Fibroblast of lung (primary cell): Measurements from ENCODE around the gene NAA10. TPM values are rescaled to one million over a fixed set of nuclear protein-coding genes. Genes with fewer than 3 reads are reported as not detected.

ENCODE experiments used
- DNase-seq, 2 donors: peaks; one replicate each; pipeline versions ENCODE4 v3.0.0 to v3.0.0-alpha.2; 2010; ENCODE audit warnings: low read depth in 2 of 2
- H2AFZ ChIP-seq: 2 replicates; pipeline ENCODE4 v1.5.1; 2012; ENCODE audit warnings: low read length, control low read depth, inconsistent platforms
- H3K27ac ChIP-seq: 2 replicates; pipeline ENCODE4 v1.5.1; 2011; ENCODE audit warnings: low read length, control low read depth; ENCODE audit not compliant: insufficient read depth
- H3K27me3 ChIP-seq: 2 replicates; pipeline ENCODE4 v1.5.1; 2011; ENCODE audit warnings: mild to moderate bottlenecking, low read length; ENCODE audit not compliant: control insufficient read depth, insufficient read depth
- H3K36me3 ChIP-seq: 2 replicates; pipeline ENCODE4 v1.5.1; 2011; ENCODE audit warnings: low read length; ENCODE audit not compliant: control insufficient read depth, insufficient read depth
- H3K4me1 ChIP-seq: 2 replicates; pipeline ENCODE4 v1.5.1; 2011; ENCODE audit warnings: low read length; ENCODE audit not compliant: control insufficient read depth, insufficient read depth; ENCODE audit errors: extremely low read depth
- H3K4me2 ChIP-seq: 2 replicates; pipeline ENCODE4 v1.5.1; 2011; ENCODE audit warnings: low read length, control low read depth; ENCODE audit not compliant: insufficient read depth; ENCODE audit errors: extremely low read depth
- H3K4me3 ChIP-seq, 4 experiments: fragments of 200-600 bp in 1 of 4; sonication (generic) in 1 of 4; replicated peaks in 1 of 4; 2 replicates each; pipeline ENCODE4 v1.5.1; 2011 to 2016; ENCODE audit warnings: low read length in 4 of 4, low read depth in 3 of 4, mild to moderate bottlenecking in 3 of 4, control low read depth in 2 of 4, inconsistent platforms in 1 of 4, mixed read lengths in 1 of 4; ENCODE audit not compliant: insufficient read depth in 1 of 4; ENCODE audit errors: control extremely low read depth in 1 of 4
- H3K79me2 ChIP-seq: 2 replicates; pipeline ENCODE4 v1.5.1; 2012; ENCODE audit warnings: mild to moderate bottlenecking, low read length, inconsistent platforms; ENCODE audit not compliant: control insufficient read depth, insufficient read depth
- H3K9ac ChIP-seq: 2 replicates; pipeline ENCODE4 v1.5.1; 2011; ENCODE audit warnings: mild to moderate bottlenecking, low read length, control low read depth; ENCODE audit not compliant: insufficient read depth
- H3K9me3 ChIP-seq: 2 replicates; pipeline ENCODE4 v1.5.1; 2012; ENCODE audit warnings: low read depth, low read length; ENCODE audit not compliant: control insufficient read depth, insufficient read depth
- H4K20me1 ChIP-seq: 2 replicates; pipeline ENCODE4 v1.5.1; 2011; ENCODE audit warnings: low read length; ENCODE audit not compliant: control insufficient read depth, insufficient read depth; ENCODE audit errors: extremely low read depth
- EZH2 ChIP-seq: IDR thresholded peaks from 2 replicates; pipeline ENCODE4 v1.5.1; 2012; ENCODE audit warnings: low read length, control low read depth, mild to moderate bottlenecking; ENCODE audit errors: missing control alignments
- polyA plus RNA-seq, 2 donors: library from polyadenylated mRNA; depleted of rRNA in 1 of 2; stranded (reverse) in 1 of 2; unstranded in 1 of 2; fragments of >200 nt; gene quantifications; 2 replicates each; pipeline ENCODE4 v1.2.1, GENCODE V29; 2011 to 2012; ENCODE audit warnings: missing spikeins in 1 of 2
- total RNA-seq: library from RNA; depleted of rRNA; stranded (reverse); fragments of >200 nt; gene quantifications from 2 replicates; pipeline ENCODE4 v1.2.1, GENCODE V29; 2014
- TF ChIP-seq, protein P1 (sequence below), 2 donors: IDR thresholded peaks in 1 of 2; conservative IDR thresholded peaks in 1 of 2; 1 replicate in 1 of 2; 2 replicates in 1 of 2; pipeline ENCODE4 v1.5.1; 2011 to 2012; ENCODE audit warnings: low read length in 2 of 2, control low read depth in 1 of 2, inconsistent platforms in 1 of 2, low read depth in 1 of 2, mild to moderate bottlenecking in 1 of 2

Gene NAA10
- total and polyA plus RNA-seq, 2 donors (not counting 1 experiment from before 2014, with no cell fraction given), result 37.0 to 66.2 TPM

DNA sequence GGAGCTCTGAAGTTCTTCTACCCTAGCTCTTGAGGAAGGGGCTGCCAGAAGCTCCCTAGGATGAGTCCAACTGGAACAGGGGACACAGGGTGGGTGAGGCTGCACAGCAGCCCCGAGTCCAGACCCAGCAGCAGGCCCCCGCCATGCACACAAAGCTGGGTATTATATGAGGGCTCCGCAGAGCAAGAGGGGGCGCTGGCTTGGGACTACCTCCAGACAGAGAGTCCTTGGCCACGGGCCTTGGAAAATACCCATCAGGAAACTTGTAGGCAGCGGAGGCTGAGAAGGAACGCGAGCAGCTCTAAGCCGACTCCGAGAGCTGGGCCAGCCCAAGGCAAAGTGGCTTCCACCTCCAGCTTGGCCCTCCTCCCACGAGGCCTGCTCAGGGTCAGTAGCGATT, 28.7 kb upstream of the NAA10 start:
- no peak overlapping the region for H3K4me2 ChIP-seq
- H3K9me3 ChIP-seq, result no peaks in the 10 kb centered on the region
- TF ChIP-seq, protein P1, sequence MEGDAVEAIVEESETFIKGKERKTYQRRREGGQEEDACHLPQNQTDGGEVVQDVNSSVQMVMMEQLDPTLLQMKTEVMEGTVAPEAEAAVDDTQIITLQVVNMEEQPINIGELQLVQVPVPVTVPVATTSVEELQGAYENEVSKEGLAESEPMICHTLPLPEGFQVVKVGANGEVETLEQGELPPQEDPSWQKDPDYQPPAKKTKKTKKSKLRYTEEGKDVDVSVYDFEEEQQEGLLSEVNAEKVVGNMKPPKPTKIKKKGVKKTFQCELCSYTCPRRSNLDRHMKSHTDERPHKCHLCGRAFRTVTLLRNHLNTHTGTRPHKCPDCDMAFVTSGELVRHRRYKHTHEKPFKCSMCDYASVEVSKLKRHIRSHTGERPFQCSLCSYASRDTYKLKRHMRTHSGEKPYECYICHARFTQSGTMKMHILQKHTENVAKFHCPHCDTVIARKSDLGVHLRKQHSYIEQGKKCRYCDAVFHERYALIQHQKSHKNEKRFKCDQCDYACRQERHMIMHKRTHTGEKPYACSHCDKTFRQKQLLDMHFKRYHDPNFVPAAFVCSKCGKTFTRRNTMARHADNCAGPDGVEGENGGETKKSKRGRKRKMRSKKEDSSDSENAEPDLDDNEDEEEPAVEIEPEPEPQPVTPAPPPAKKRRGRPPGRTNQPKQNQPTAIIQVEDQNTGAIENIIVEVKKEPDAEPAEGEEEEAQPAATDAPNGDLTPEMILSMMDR (conservative IDR thresholded peaks at IDR 0.05 in 1 of 2, IDR thresholded peaks at IDR 0.05 in 1 of 2; ENCODE audit: low read depth in 1 of 2, low read length in 2 of 2), result no peak
- TF ChIP-seq EZH2, result no peak
- H3K36me3 ChIP-seq, result peaks cover 20% of the 10 kb centered on the region
- H4K20me1 ChIP-seq, result no peaks in the 10 kb centered on the region
- no peaks in the 10 kb centered on the region for H3K27me3 ChIP-seq
- no peak overlapping the region for H2AFZ ChIP-seq
- H3K79me2 ChIP-seq, result peaks cover 59% of the 10 kb centered on the region
- DNase-seq, result no peak
- H3K9ac ChIP-seq, result no peak overlapping the region
- H3K4me3 ChIP-seq, result no peak overlapping the region
- no peak overlapping the region for H3K27ac ChIP-seq
- H3K4me1 ChIP-seq, result peaks cover 13% of the 10 kb centered on the region

DNA sequence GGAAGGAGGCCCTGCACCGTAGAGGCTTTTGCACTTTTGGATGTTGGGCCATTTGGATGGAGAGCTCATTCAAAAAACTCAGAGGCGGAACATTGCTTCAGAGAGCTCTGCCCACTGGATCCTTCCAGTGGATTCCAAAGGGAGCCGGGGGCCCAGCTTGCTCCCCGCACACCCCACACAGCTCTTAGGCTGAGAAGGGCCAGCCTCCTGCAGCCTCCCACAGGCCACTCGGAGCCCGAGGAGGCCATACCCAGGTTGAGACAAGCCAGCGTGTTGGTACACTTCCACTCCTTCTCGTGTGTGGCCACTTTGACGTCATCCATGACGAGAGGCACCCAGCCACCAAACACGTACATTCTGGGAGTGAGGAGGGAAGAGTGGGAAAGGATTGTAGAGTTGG, 26.5 kb upstream of the NAA10 start:
- Histone ChIP-seq H3K27me3 (no peaks in the 10 kb centered on the region), H3K4me3 (no peak overlapping the region), H3K79me2 (peaks cover 37% of the 10 kb centered on the region), H2AFZ (no peak overlapping the region), H3K9ac (no peak overlapping the region), H3K4me1 (peaks cover under 1% of the 10 kb centered on the region), H3K27ac (no peak overlapping the region), H3K4me2 (no peak overlapping the region), H3K36me3 (peaks cover 32% of the 10 kb centered on the region), H3K9me3 (no peaks in the 10 kb centered on the region), H4K20me1 (no peaks in the 10 kb centered on the region)
- no peak for TF ChIP-seq EZH2
- TF ChIP-seq, protein P1 (conservative IDR thresholded peaks at IDR 0.05 in 1 of 2, IDR thresholded peaks at IDR 0.05 in 1 of 2; ENCODE audit: low read depth in 1 of 2, low read length in 2 of 2), result no peak
- no peak for DNase-seq

DNA sequence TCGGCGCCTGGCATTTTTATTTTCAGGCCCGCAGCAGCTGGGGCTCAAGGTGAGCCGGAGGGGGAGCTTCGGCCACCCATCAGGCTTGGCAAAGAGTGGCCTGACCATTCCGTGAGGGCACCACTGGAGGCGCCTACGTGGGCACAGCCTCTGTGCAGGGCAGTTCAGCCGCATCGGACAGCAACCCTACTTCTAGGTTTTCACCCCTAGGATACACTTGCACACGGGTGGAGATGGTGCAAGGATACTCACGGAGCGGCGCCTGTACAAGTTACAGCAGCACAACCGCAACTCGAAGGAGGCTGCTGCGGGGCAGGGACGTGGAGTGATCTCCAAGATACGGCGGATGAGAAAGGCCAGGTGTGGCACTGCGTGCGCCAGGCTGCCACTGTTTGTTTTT, 25.9 kb upstream of the NAA10 start:
- TF ChIP-seq, protein P1 (conservative IDR thresholded peaks at IDR 0.05 in 1 of 2, IDR thresholded peaks at IDR 0.05 in 1 of 2; ENCODE audit: low read depth in 1 of 2, low read length in 2 of 2), result no peak
- TF ChIP-seq EZH2, result no peak
- H3K9me3 ChIP-seq, result no peaks in the 10 kb centered on the region
- no peak overlapping the region for H3K27ac ChIP-seq
- H3K4me2 ChIP-seq, result no peak overlapping the region
- no peak overlapping the region for H3K4me3 ChIP-seq
- no peak overlapping the region for H3K9ac ChIP-seq
- peaks cover 36% of the 10 kb centered on the region for H3K36me3 ChIP-seq
- H2AFZ ChIP-seq, result no peak overlapping the region
- H4K20me1 ChIP-seq, result no peaks in the 10 kb centered on the region
- no peaks in the 10 kb centered on the region for H3K4me1 ChIP-seq
- H3K79me2 ChIP-seq, result peaks cover 32% of the 10 kb centered on the region
- H3K27me3 ChIP-seq, result no peaks in the 10 kb centered on the region
- DNase-seq, result no peak
